ENCODE results near the gene SAG. TPM values are rescaled to one million over a fixed set of nuclear protein-coding genes. Genes with fewer than 3 reads are reported as not detected.

The SAG gene
- total RNA-seq = not detected

- no peak for DNase-seq
- no peaks in the 10 kb centered on the region for H3K27me3 Mint-ChIP-seq
- no peaks in the 10 kb centered on the region for H3K9me3 Mint-ChIP-seq
- H3K4me1 Mint-ChIP-seq (ENCODE audit: low read depth) = peaks cover 3% of the 10 kb centered on the region
- H3K4me3 Mint-ChIP-seq = no peak within 1 kb of the TSS
- no peak for ATAC-seq
- no peaks in the 10 kb centered on the region for H3K36me3 Mint-ChIP-seq (ENCODE audit: low read depth)
- intact Hi-C loops (cut with micrococcal nuclease) = no loop called here
- no peak for TF ChIP-seq CTCF (IDR thresholded peaks at IDR 0.05)
- CTCF ChIA-PET = no interaction called here
- H3K27ac Mint-ChIP-seq = no peak within 1 kb of the TSS
- POLR2A ChIA-PET = no interaction called here
Observed at GRCh38 chr2:233307565-233307964, at the start of gene SAG. TSS of gene SAG (plus strand) at chr2:233307816. CDS start at chr2:233309190, 1,374 bp downstream.

DNA sequence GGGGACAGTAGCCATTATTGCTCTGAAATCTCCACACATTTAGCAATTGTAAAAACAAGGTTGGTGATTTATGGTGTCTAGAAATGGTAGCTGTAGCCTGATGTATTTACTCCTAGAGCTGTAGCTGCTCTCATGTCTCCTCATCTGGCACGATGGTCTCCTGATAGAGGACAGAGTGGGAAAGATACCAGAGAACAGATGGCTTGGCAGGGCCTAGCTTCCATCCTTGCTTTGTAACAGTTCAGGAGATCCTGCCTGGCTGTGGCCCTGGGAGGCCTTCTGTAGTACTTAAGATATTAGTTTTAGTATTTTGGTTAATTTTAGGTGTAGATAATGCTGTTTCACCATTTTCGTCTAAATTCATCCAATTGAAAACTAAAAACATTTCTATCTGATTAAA, 49.4 kb upstream of the SAG start:
- POLR2A ChIA-PET = interaction anchor here (1.7 kb wide), 1 partner anchor 19 kb away, joined by 4 read pairs; no protein-coding TSS in a partner anchor
- intact Hi-C loops (cut with micrococcal nuclease) = loop anchor here (10.0 kb wide), 1 partner anchor 383 kb away; the partner anchor contains the start of gene SNORC
- H3K27ac Mint-ChIP-seq = peak overlapping the region; percentile 66
- no peaks in the 10 kb centered on the region for H3K27me3 Mint-ChIP-seq
- DNase-seq (no peak), ATAC-seq (no peak)
- H3K36me3 Mint-ChIP-seq (ENCODE audit: low read depth) = peaks cover 56% of the 10 kb centered on the region
- CTCF ChIA-PET = interaction anchor here (1.2 to 1.7 kb wide), 3 partner anchors 10 to 185 kb away, joined by 3 to 5 read pairs (median 4); no protein-coding TSS in a partner anchor
- H3K9me3 Mint-ChIP-seq = no peaks in the 10 kb centered on the region
- H3K4me1 Mint-ChIP-seq (ENCODE audit: low read depth) = peaks cover 69% of the 10 kb centered on the region
- TF ChIP-seq CTCF (IDR thresholded peaks at IDR 0.05) = no peak
- H3K4me3 Mint-ChIP-seq = no peak overlapping the region

DNA sequence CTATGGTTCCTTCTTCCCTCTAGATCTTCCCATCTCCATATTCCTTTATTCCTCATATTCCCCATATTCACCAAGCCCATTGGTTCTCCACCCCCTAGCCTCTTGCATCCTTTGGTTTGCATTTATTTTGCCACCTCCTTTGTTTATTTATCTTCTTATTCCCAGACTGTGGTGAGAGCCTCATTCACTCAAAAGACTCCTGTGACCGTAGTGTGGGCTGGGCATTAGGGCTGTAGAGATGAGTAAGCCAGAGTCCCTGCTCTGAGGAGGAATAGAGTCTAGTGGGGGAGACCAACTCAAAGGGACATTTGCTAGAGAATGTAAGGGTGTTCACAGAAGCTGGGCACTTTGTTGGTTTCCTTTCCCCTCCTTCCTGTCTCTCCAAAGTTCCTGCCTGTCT, 47.9 kb upstream of the SAG start:
- H3K27me3 Mint-ChIP-seq = no peaks in the 10 kb centered on the region
- intact Hi-C loops (cut with micrococcal nuclease) = loop anchor here (10.0 kb wide), 1 partner anchor 385 kb away; the partner anchor contains the start of gene SNORC
- ATAC-seq = peak; percentile 37
- ChIA-PET CTCF (no interaction called here), POLR2A (interaction anchor here (1.0 kb wide), 1 partner anchor 9 kb away, joined by 3 read pairs; no protein-coding TSS in a partner anchor)
- H3K27ac Mint-ChIP-seq = peak overlapping the region; percentile 79
- peaks cover 55% of the 10 kb centered on the region for H3K36me3 Mint-ChIP-seq (ENCODE audit: low read depth)
- DNase-seq = no peak
- no peak for TF ChIP-seq CTCF (IDR thresholded peaks at IDR 0.05)
- H3K9me3 Mint-ChIP-seq = no peaks in the 10 kb centered on the region
- no peak overlapping the region for H3K4me3 Mint-ChIP-seq
- H3K4me1 Mint-ChIP-seq (ENCODE audit: low read depth) = peaks cover 56% of the 10 kb centered on the region

- Mint-ChIP-seq H3K9me3 (no peaks in the 10 kb centered on the region), H3K36me3 (ENCODE audit: low read depth) (peaks cover 51% of the 10 kb centered on the region), H3K4me3 (no peak overlapping the region), H3K27ac (peak overlapping the region; percentile 53), H3K27me3 (no peaks in the 10 kb centered on the region), H3K4me1 (ENCODE audit: low read depth) (peaks cover 48% of the 10 kb centered on the region)
- intact Hi-C loops (cut with micrococcal nuclease) = no loop called here
- CTCF ChIA-PET = interaction anchor here (1.0 to 6.2 kb wide), 2 partner anchors 7 to 182 kb away, joined by 3 to 30 read pairs; partner anchors contain the start of gene ATG16L1
- DNase-seq = no peak
- POLR2A ChIA-PET = interaction anchor here (1.0 kb wide), 1 partner anchor 8 kb away, joined by 3 read pairs; no protein-coding TSS in a partner anchor
- no peak for TF ChIP-seq CTCF (IDR thresholded peaks at IDR 0.05)
- no peak for ATAC-seq
Observed at GRCh38 chr2:233260661-233261060, 47.0 kb upstream of the SAG start.

GRCh38 chr2:233261819-233262555, 45.6 kb upstream of the SAG start:
- Mint-ChIP-seq H3K4me1 (ENCODE audit: low read depth) (peaks cover 52% of the 10 kb centered on the region), H3K36me3 (ENCODE audit: low read depth) (peaks cover 59% of the 10 kb centered on the region), H3K27me3 (no peaks in the 10 kb centered on the region), H3K27ac (peak overlapping the region; percentile 55), H3K9me3 (no peaks in the 10 kb centered on the region), H3K4me3 (no peak overlapping the region)
- ChIA-PET POLR2A (interaction anchor here (1.0 kb wide), 1 partner anchor 157 kb away, joined by 3 read pairs; no protein-coding TSS in a partner anchor), CTCF (interaction anchor here (0.9 to 6.2 kb wide), 3 partner anchors 9 to 424 kb away, joined by 3 to 30 read pairs (median 3); partner anchors contain the start of gene ATG16L1)
- TF ChIP-seq CTCF (IDR thresholded peaks at IDR 0.05) = no peak
- ATAC-seq (peak; percentile 49), DNase-seq (no peak)
- intact Hi-C loops (cut with micrococcal nuclease) = no loop called here
